Esophagus muscularis mucosa (tissue), 4 donors: ENCODE results near the gene IGFN1. TPM values are rescaled to one million over a fixed set of nuclear protein-coding genes. Genes with fewer than 3 reads are reported as not detected.
"Not testable (repeated sequence)": the region's sequence is repeated elsewhere in the genome, so short reads cannot be mapped to it uniquely, and the experiment has no call there.

Experiments
- DNase-seq: peaks from one replicate; pipeline ENCODE4 v3.0.0-alpha.2; 2017; ENCODE audit errors: extremely low spot score
- H3K27ac ChIP-seq, 4 donors: fragments of 200-600 bp; sonication (generic); replicated peaks in 1 of 4; 1 replicate in 3 of 4; 2 replicates in 1 of 4; pipeline ENCODE4 v1.5.1; 2016 to 2019; ENCODE audit warnings: mild to moderate bottlenecking in 1 of 4
- H3K27me3 ChIP-seq, 4 donors: fragments of 200-600 bp; sonication (generic); one replicate each; pipeline versions ENCODE4 v1.5.1 to v1.6.0; 2016 to 2019
- H3K36me3 ChIP-seq, 4 donors: fragments of 200-600 bp; sonication (generic); one replicate each; pipeline ENCODE4 v1.5.1; 2016 to 2019
- H3K4me1 ChIP-seq, 4 donors: fragments of 200-600 bp; sonication (generic); one replicate each; pipeline ENCODE4 v1.5.1; 2016 to 2019
- H3K4me3 ChIP-seq, 4 donors: fragments of 200-600 bp; sonication (generic); 1 replicate in 2 of 4; 2 replicates in 2 of 4; pipeline ENCODE4 v1.5.1; 2016 to 2019; ENCODE audit warnings: mild to moderate bottlenecking in 4 of 4, moderate library complexity in 1 of 4
- H3K9me3 ChIP-seq, 4 donors: fragments of 200-600 bp; sonication (generic); 1 replicate in 3 of 4; 2 replicates in 1 of 4; pipeline ENCODE4 v1.5.1; 2016 to 2019
- CTCF ChIP-seq, 3 experiments: fragments of 200-600 bp in 2 of 3; fragments of 450-650 bp in 1 of 3; sonication (generic) in 2 of 3; IDR thresholded peaks; one replicate each; pipeline ENCODE4 v1.5.1; 2017 to 2019; ENCODE audit warnings: antibody characterized with exemption in 3 of 3, mild to moderate bottlenecking in 2 of 3, moderate library complexity in 1 of 3
- EP300 ChIP-seq: sonication (generic); formaldehyde crosslinking; IDR thresholded peaks from one replicate; pipeline ENCODE4 v1.6.1; 2017; ENCODE audit warnings: antibody characterized with exemption
- POLR2A ChIP-seq: fragments of 450-650 bp; IDR thresholded peaks from one replicate; pipeline ENCODE4 v1.6.1; 2017; ENCODE audit warnings: antibody characterized with exemption, moderate library complexity, mild to moderate bottlenecking, low read depth
- POLR2AphosphoS5 ChIP-seq, 2 donors: sonication (generic); formaldehyde crosslinking; IDR thresholded peaks; one replicate each; pipeline ENCODE4 v1.6.1; 2017; ENCODE audit warnings: antibody characterized with exemption in 2 of 2
- WGBS: methylation state at CpG from one replicate; pipeline ENCODE4 v1.1.5; 2018; 5-methylcytosine and 5-hydroxymethylcytosine counted together
- intact Hi-C: fragments of 100-400 bp; cut with DNase I; formaldehyde crosslinking; loops from one replicate; pipeline ENCODE4 v1.15.1; 2023
- total RNA-seq, 4 donors: library from RNA; depleted of rRNA; stranded (reverse); fragments of >200 nt; gene quantifications; one replicate each; pipeline versions ENCODE4 v1.1.0 to v1.2.1, GENCODE V29; 2016

Gene IGFN1
- total RNA-seq, 4 donors from 2014 or later = not detected

DNA sequence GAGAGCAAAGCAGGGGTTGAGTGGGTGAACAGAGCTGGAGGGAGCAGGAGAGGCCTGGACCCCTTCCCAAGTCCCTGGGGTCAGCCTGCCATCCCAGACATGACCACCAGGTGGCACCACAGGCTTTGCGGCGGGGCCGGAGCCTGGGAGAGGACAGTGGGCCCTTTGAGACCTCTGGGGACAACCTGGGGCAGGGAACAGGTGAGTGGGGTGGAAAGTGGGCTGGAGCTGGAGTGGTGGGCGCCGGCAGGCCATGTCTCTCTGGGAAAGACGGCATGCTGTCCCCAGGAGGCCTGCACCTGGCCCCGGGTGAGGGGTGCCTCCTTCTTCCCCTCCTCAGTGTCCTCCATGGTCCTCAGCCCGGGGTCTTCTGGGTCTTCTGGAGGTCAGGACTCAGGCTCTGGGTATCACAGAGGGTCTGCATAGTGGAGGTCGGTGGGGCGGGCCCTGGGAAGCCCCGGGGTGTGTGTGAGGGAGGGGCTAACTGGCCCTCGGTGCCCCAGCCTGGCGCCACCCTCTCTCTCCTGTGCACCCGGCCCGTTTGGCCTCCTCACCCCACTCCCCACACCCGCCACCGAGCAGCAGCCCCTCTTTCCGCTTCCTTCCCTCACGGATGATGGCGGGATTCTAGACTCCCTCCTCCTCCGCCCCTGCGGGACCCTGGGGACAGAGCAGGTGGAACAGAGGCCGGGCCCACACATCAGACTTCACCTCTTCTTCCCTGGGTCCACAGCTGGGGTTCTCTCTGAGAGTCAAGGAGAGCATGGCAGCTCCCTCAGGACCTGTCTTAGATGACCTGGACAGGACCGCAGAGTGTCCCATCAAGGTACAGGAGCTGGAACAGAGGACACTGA lies 64.2 kb downstream of the IGFN1 start:
- Histone ChIP-seq H3K36me3 (no peaks in the 10 kb centered on the region), H3K27ac (no peak overlapping the region), H3K4me3 (no peak overlapping the region), H3K9me3 (no peaks in the 10 kb centered on the region), H3K27me3 (peaks cover 0 to 27% (median 1%) of the 10 kb centered on the region in 4 donors), H3K4me1 (peaks cover 4 to 7% (median 6%) of the 10 kb centered on the region in 4 donors)
- no peak for TF ChIP-seq POLR2AphosphoS5 (IDR thresholded peaks at IDR 0.05)
- TF ChIP-seq POLR2A = no peak
- TF ChIP-seq CTCF (IDR thresholded peaks at IDR 0.05) = peak; percentile 89 to 99 (median 96)
- no peak for TF ChIP-seq EP300
- peak; percentile 86 for DNase-seq
- intact Hi-C loops = loop anchor here (1.0 to 5.0 kb wide), 2 partner anchors 106 to 152 kb away; no protein-coding TSS in a partner anchor
- 49% methylated on average over 22 of the region's 24 CpGs for WGBS

GRCh38 chr1:201255479-201256362 lies 65.1 kb downstream of the IGFN1 start:
- Histone ChIP-seq H3K36me3 (no peaks in the 10 kb centered on the region), H3K4me3 (no peak overlapping the region), H3K27me3 (peaks cover 0 to 35% (median 3%) of the 10 kb centered on the region in 4 donors), H3K4me1 (peaks cover 7 to 12% (median 12%) of the 10 kb centered on the region in 4 donors), H3K9me3 (no peaks in the 10 kb centered on the region), H3K27ac (no peak overlapping the region)
- DNase-seq = peak; percentile 72
- WGBS = 90% methylated on average over 17 of the region's 17 CpGs
- TF ChIP-seq POLR2A (no peak), EP300 (no peak), CTCF (IDR thresholded peaks at IDR 0.05) (no peak), POLR2AphosphoS5 (IDR thresholded peaks at IDR 0.05) (no peak)
- intact Hi-C loops = no loop called here

- H3K36me3 ChIP-seq, H3K9me3 ChIP-seq, DNase-seq, H3K4me3 ChIP-seq, intact Hi-C loops, H3K27ac ChIP-seq: not testable (repeated sequence)
- Histone ChIP-seq H3K4me1 (peaks cover 7 to 12% (median 12%) of the 10 kb centered on the region in 4 donors), H3K27me3 (peaks cover 0 to 50% (median 3%) of the 10 kb centered on the region in 4 donors)
These were observed 67.5 kb downstream of the IGFN1 start for GRCh38 chr1:201258132-201258531.

GRCh38 chr1:201258763-201259230 lies 68.2 kb downstream of the IGFN1 start:
- 100% methylated on average over 2 of the region's 14 CpGs for WGBS
- no peak for TF ChIP-seq CTCF (IDR thresholded peaks at IDR 0.05)
- TF ChIP-seq POLR2A = no peak
- Histone ChIP-seq H3K27ac (no peak overlapping the region), H3K4me3 (no peak overlapping the region), H3K27me3 (peaks cover 0 to 50% (median 3%) of the 10 kb centered on the region in 4 donors), H3K36me3 (no peaks in the 10 kb centered on the region), H3K9me3 (no peaks in the 10 kb centered on the region), H3K4me1 (peaks cover 7 to 12% (median 12%) of the 10 kb centered on the region in 4 donors)
- intact Hi-C loops = no loop called here
- peak; percentile 64 for DNase-seq
